WTC11 (cell line): Measurements from ENCODE around the gene TRAF7. TPM values are rescaled to one million over a fixed set of nuclear protein-coding genes. Genes with fewer than 3 reads are reported as not detected.
A peak's percentile ranks its signal among the peaks of the same experiment; 100 is the strongest.
"Not testable (repeated sequence)": the region's sequence is repeated elsewhere in the genome, so short reads cannot be mapped to it uniquely, and the experiment has no call there.

Experiments used
- ATAC-seq: fragments of 200-7000 bp; cut with Tn5 transposase; 2 replicates; pipeline ENCODE4 v1.10.0; 2021; ENCODE audit warnings: mild to moderate bottlenecking, moderate library complexity
- CTCF ChIA-PET: fragments of 300-600 bp; sonication (Branson Sonifier 250); formaldehyde crosslinking; loops from one replicate; lab custom pipeline; 2021; ENCODE audit warnings: antibody characterized with exemption; lab: Charles Lee
- POLR2A ChIA-PET: fragments of 350-600 bp; sonication (Branson Sonifier 250); formaldehyde crosslinking; loops from one replicate; lab custom pipeline; 2021; ENCODE audit warnings: antibody characterized with exemption; lab: Charles Lee
- DNase-seq: peaks from one replicate; pipeline ENCODE4 v3.0.0; 2021; ENCODE audit warnings: low spot score
- H3K27ac Mint-ChIP-seq: 2 replicates; pipeline ENCODE4 v1.8.0; 2021; ENCODE audit warnings: mixed read lengths
- H3K27me3 Mint-ChIP-seq: 2 replicates; pipeline ENCODE4 v1.8.0; 2021; ENCODE audit warnings: low read depth, mild to moderate bottlenecking, moderate library complexity, mixed read lengths
- H3K36me3 Mint-ChIP-seq: 2 replicates; pipeline ENCODE4 v1.8.0; 2021; ENCODE audit warnings: mixed read lengths
- H3K4me1 Mint-ChIP-seq: 2 replicates; pipeline ENCODE4 v1.8.0; 2022; ENCODE audit warnings: mixed read lengths
- H3K4me3 Mint-ChIP-seq: 2 replicates; pipeline ENCODE4 v1.8.0; 2021; ENCODE audit warnings: mild to moderate bottlenecking, moderate library complexity, mixed read lengths
- H3K9me3 Mint-ChIP-seq: 2 replicates; pipeline ENCODE4 v1.8.0; 2021; ENCODE audit warnings: mixed read lengths
- PRDM15 ChIP-seq: sonication (generic); formaldehyde crosslinking; IDR thresholded peaks from 2 replicates; pipeline ENCODE4 v1.8.0; 2022; ENCODE audit warnings: missing genetic modification reagents
- SP1 ChIP-seq: sonication (generic); formaldehyde crosslinking; conservative IDR thresholded peaks from 2 replicates; pipeline ENCODE4 v1.8.1; 2022; ENCODE audit warnings: missing genetic modification reagents
- total RNA-seq: library from RNA; stranded (reverse); gene quantifications from 3 replicates; pipeline ENCODE4 v1.2.3, GENCODE V29; 2021
- TF ChIP-seq, protein P1 (sequence below): sonication (generic); formaldehyde crosslinking; IDR thresholded peaks from 2 replicates; pipeline ENCODE4 v1.8.0; 2022; ENCODE audit warnings: mild to moderate bottlenecking, missing genetic modification reagents

The TRAF7 gene
- total RNA-seq, 1 experiment from 2014 or later: 148 TPM

DNA sequence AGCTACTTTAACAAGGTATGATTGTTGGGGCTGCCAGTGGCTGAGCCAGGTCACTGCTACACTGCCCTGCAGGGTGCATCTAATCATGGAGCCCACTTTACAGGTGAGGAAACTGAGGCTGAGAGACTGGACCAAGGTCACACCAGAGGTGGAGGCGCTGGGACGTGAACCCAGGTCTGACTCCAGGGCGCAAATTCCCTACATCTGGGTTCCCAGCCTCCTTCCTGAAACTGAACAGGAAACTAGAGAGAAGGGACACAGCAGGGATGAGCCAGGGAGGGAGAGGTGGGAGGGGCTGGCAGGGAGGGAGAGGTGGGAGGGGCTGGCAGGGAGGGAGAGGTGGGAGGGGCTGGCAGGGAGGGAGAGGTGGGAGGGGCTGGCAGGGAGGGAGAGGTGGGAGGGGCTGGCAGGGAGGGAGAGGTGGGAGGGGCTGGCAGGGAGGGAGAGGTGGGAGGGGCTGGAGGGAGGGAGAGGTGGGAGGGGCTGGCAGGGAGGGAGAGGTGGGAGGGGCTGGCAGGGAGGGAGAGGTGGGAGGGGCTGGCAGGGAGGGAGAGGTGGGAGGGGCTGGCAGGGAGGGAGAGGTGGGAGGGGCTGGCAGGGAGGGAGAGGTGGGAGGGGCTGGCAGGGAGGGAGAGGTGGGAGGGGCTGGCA is 27.8 kb upstream of the TRAF7 start:
- not testable (repeated sequence) for H3K4me3 Mint-ChIP-seq, H3K36me3 Mint-ChIP-seq, H3K27me3 Mint-ChIP-seq
- peak; percentile 46 for ATAC-seq
- POLR2A ChIA-PET: interaction anchor here (0.6 kb wide), 1 partner anchor 13 kb away, joined by 5 read pairs; no protein-coding TSS in a partner anchor
- peak overlapping the region; percentile 94 for H3K27ac Mint-ChIP-seq
- peak; percentile 93 for TF ChIP-seq PRDM15 (CRISPR knock-in tag)
- TF ChIP-seq, all 79 proteins: peak for 1; not testable (repeated sequence) for 78
- CTCF ChIA-PET, H3K9me3 Mint-ChIP-seq: not testable (repeated sequence)
- peaks cover 21% of the 10 kb centered on the region for H3K4me1 Mint-ChIP-seq
- DNase-seq: peak; percentile 51

- ATAC-seq, CTCF ChIA-PET, POLR2A ChIA-PET, H3K9me3 Mint-ChIP-seq, DNase-seq, H3K27me3 Mint-ChIP-seq, H3K27ac Mint-ChIP-seq, H3K36me3 Mint-ChIP-seq: not testable (repeated sequence)
- Mint-ChIP-seq H3K4me3 (peak overlapping the region; percentile 73; the same call in 1 of the 2 replicates), H3K4me1 (peaks cover 21% of the 10 kb centered on the region)
Measured at GRCh38 chr16:2129251-2129650, 26.3 kb upstream of the TRAF7 start.

GRCh38 chr16:2129890-2130447 is 25.6 kb upstream of the TRAF7 start:
- H3K36me3 Mint-ChIP-seq, H3K9me3 Mint-ChIP-seq, CTCF ChIA-PET, H3K27ac Mint-ChIP-seq, H3K4me3 Mint-ChIP-seq, ATAC-seq, DNase-seq, H3K27me3 Mint-ChIP-seq, POLR2A ChIA-PET: not testable (repeated sequence)
- peaks cover 20% of the 10 kb centered on the region for H3K4me1 Mint-ChIP-seq

DNA sequence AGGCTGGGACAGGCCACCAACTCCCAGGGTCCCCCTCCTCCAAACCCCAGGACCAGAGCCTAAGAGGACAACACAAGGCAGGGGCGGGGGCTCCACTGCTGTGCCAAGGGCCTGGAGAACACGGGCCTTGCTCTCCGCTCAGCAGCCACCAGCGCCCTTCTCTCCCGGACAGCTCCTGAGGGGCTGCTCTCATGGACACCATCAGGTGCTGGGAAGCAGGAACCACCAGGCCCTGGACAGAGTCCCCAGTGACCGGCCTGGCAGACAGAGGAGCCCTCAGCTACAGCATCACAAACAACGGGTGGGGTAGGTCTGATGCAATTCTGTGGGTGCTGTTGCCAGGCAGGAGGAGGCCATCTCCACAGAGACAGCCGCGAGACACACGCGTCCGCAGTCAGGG is 21.8 kb upstream of the TRAF7 start:
- ATAC-seq, H3K27ac Mint-ChIP-seq, H3K9me3 Mint-ChIP-seq, H3K4me1 Mint-ChIP-seq, H3K4me3 Mint-ChIP-seq, H3K36me3 Mint-ChIP-seq, POLR2A ChIA-PET, DNase-seq, CTCF ChIA-PET: not testable (repeated sequence)
- peaks cover 22% of the 10 kb centered on the region for H3K27me3 Mint-ChIP-seq

DNA sequence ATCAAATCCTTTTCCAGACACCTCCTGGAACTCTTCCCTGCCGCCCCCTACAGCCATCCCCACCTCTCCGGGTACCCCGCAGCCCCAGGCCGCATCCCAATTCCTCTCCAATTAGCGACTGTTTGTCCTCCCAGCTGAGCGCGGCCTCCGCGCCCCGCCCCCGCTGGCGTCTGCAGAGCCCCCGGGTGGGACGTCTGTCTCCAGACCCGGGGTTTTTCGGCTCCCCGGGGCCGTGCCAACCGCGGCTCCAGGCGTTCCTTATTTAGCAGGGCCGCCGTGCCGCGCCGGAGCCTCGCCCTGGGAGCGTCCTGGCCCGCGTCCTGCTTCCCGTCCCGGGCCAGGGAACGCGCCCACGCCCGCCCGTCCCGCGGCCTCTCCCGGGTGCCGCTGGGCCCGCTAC is 20.5 kb upstream of the TRAF7 start:
- H3K4me1 Mint-ChIP-seq, CTCF ChIA-PET, DNase-seq, H3K9me3 Mint-ChIP-seq, H3K36me3 Mint-ChIP-seq, POLR2A ChIA-PET, H3K27ac Mint-ChIP-seq, ATAC-seq: not testable (repeated sequence)
- Mint-ChIP-seq H3K27me3 (peaks cover 34% of the 10 kb centered on the region), H3K4me3 (peak overlapping the region; percentile 69)

DNA sequence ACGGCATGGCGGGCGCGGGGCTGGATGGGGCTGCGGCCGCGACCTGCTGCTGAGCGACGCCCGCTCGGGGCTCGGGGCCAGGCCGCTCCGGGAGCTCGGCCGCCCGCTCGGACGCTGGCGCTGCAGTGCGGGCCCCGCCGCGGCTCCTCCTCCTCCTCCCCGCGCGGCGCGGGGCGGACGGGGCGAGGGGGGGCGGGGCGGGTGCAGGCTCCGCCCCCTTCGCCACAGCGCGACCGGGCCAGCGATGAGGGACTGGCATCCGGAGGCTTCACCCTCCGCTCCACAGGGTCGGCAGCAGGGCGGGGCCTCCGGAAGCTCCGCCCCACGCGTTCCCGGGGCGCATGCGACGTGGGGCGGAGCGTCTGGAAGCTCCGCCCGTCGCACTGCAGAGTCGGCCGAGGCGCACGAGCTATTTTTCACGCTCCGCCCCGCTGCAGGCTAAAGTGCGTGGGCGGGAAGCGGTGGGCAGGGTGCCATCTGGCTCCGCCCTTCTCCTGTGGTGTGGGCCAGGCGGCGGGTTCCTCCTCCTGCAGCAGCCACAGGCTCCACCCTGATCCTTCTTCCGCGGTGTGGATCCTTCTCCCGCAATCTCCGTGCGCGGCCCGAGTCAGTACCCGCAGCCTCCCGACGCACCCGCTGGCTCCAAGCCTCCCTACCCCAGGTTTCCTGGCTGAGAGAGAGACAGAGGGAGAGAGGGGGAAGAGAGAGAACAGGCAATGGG is 19.7 kb upstream of the TRAF7 start, which contains the start of gene PKD1:
Gene PKD1 (minus strand): TSS at position 129 of the 721 bp plus-strand sequence. CDS start 209 bp downstream, outside the sequence.
- H3K36me3 Mint-ChIP-seq, H3K4me1 Mint-ChIP-seq, H3K9me3 Mint-ChIP-seq: not testable (repeated sequence)
- Mint-ChIP-seq H3K4me3 (peak within 1 kb of the TSS; percentile 90), H3K27ac (peak within 1 kb of the TSS; percentile 89), H3K27me3 (peaks cover 40% of the 10 kb centered on the region)
- CTCF ChIA-PET: interaction anchor here (0.6 to 1.2 kb wide), 6 partner anchors 12 to 132 kb away, joined by 3 to 5 read pairs (median 4); partner anchors contain the start of genes NTHL1 and TSC2
- peak; percentile 46; the same call in 1 of the 2 replicates for TF ChIP-seq SP1 (CRISPR knock-in tag)
- TF ChIP-seq, protein P1, sequence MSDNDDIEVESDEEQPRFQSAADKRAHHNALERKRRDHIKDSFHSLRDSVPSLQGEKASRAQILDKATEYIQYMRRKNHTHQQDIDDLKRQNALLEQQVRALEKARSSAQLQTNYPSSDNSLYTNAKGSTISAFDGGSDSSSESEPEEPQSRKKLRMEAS (CRISPR knock-in tag): 0 out of 2 replicates have a peak, but pooled peaks have one; percentile 21
- peak; percentile 60 for ATAC-seq
- POLR2A ChIA-PET: interaction anchor here (0.6 kb wide), 1 partner anchor 19 kb away, joined by 4 read pairs; the partner anchor contains the start of gene TRAF7
- DNase-seq: peak; percentile 97
